Measurements from ENCODE around the gene RALGAPA2.

RALGAPA2 gene

GRCh38 chr20:20721489-20721888 is 9.0 kb upstream of the RALGAPA2 start:
- no peak for DNase-seq

- DNase-seq = no peak
Observed at GRCh38 chr20:20720158-20720557, 7.7 kb upstream of the RALGAPA2 start.

- DNase-seq = no peak
Observed at GRCh38 chr20:20719411-20719810, 7.0 kb upstream of the RALGAPA2 start.

- DNase-seq = peak in 7 of 56 donors; percentile 17 to 64 (median 43)
Observed at GRCh38 chr20:20713244-20713765, 861 bp upstream of the RALGAPA2 start.

- peak in 12 of 56 donors; percentile 25 to 68 (median 42) for DNase-seq
Observed at GRCh38 chr20:20712004-20712473, 405 bp downstream of the RALGAPA2 start.

GRCh38 chr20:20711413-20711812 is 1.0 kb downstream of the RALGAPA2 start:
- DNase-seq = no peak

- no peak for DNase-seq
Observed at GRCh38 chr20:20710443-20711315, 1.8 kb downstream of the RALGAPA2 start.

- DNase-seq = no peak
Observed at GRCh38 chr20:20709887-20710286, 2.6 kb downstream of the RALGAPA2 start.

GRCh38 chr20:20706285-20706684 is 6.2 kb downstream of the RALGAPA2 start:
- no peak for DNase-seq

- no peak for DNase-seq
Observed at GRCh38 chr20:20702330-20703245, 9.9 kb downstream of the RALGAPA2 start.

- DNase-seq = no peak
Observed at GRCh38 chr20:20699917-20700316, 12.5 kb downstream of the RALGAPA2 start.

- DNase-seq = no peak
Observed at GRCh38 chr20:20699144-20699543, 13.3 kb downstream of the RALGAPA2 start.

- DNase-seq = no peak
Observed at GRCh38 chr20:20697325-20697845, 15.1 kb downstream of the RALGAPA2 start.

GRCh38 chr20:20695250-20695816 is 17.1 kb downstream of the RALGAPA2 start:
- DNase-seq = no peak

- no peak for DNase-seq
Observed at GRCh38 chr20:20694591-20694990, 17.9 kb downstream of the RALGAPA2 start.

GRCh38 chr20:20692587-20692986 is 19.9 kb downstream of the RALGAPA2 start:
- no peak for DNase-seq

- DNase-seq = no peak
Observed at GRCh38 chr20:20691477-20692235, 20.8 kb downstream of the RALGAPA2 start.

GRCh38 chr20:20690676-20691476 is 21.6 kb downstream of the RALGAPA2 start:
- no peak for DNase-seq

- no peak for DNase-seq
Observed at GRCh38 chr20:20687319-20687718, 25.1 kb downstream of the RALGAPA2 start.

Measured in amygdala (tissue), 56 donors.